ENCODE results near the gene ULBP1.
"Not testable (repeated sequence)": the region's sequence is repeated elsewhere in the genome, so short reads cannot be mapped to it uniquely, and the experiment has no call there.

Gene ULBP1

GRCh38 chr6:150015281-150016001 lies 51.7 kb downstream of the ULBP1 start:
- H3K27me3 ChIP-seq (ENCODE audit: insufficient read depth, low read length); H3K9me2 ChIP-seq (ENCODE audit: low read depth, low read length); H3K27ac ChIP-seq (ENCODE audit: low read depth, low read length, poor library complexity, severe bottlenecking); H3F3A ChIP-seq (ENCODE audit: insufficient read depth, low read length); H3K4me1 ChIP-seq (ENCODE audit: insufficient read depth, low read length, severe bottlenecking); H2AFZ ChIP-seq (ENCODE audit: low read length); H3K9me3 ChIP-seq (ENCODE audit: low read length); H3K79me2 ChIP-seq (ENCODE audit: insufficient read depth, low read length); H4K20me1 ChIP-seq (ENCODE audit: insufficient read depth, low read length); H3K36me3 ChIP-seq (ENCODE audit: insufficient read depth, low read length); H3K4me2 ChIP-seq (ENCODE audit: low read length); H3K4me3 ChIP-seq (ENCODE audit: low read depth, low read length, poor library complexity, severe bottlenecking); H3K9ac ChIP-seq (ENCODE audit: low read length): not testable (repeated sequence)

GRCh38 chr6:150016324-150017185 lies 52.8 kb downstream of the ULBP1 start:
- no peak overlapping the region for H3K4me2 ChIP-seq (ENCODE audit: low read length)
- H3K36me3 ChIP-seq (ENCODE audit: insufficient read depth, low read length): no peaks in the 10 kb centered on the region
- H3F3A ChIP-seq (ENCODE audit: insufficient read depth, low read length): no peaks in the 10 kb centered on the region
- no peaks in the 10 kb centered on the region for H4K20me1 ChIP-seq (ENCODE audit: insufficient read depth, low read length)
- H3K79me2 ChIP-seq (ENCODE audit: insufficient read depth, low read length): no peaks in the 10 kb centered on the region
- H2AFZ ChIP-seq (ENCODE audit: low read length): no peak overlapping the region
- no peak overlapping the region for H3K9ac ChIP-seq (ENCODE audit: low read length)
- H3K27me3 ChIP-seq (ENCODE audit: insufficient read depth, low read length): no peaks in the 10 kb centered on the region
- H3K9me2 ChIP-seq (ENCODE audit: low read depth, low read length): no peaks in the 10 kb centered on the region
- no peak overlapping the region for H3K4me3 ChIP-seq (ENCODE audit: low read depth, low read length, poor library complexity, severe bottlenecking)
- no peaks in the 10 kb centered on the region for H3K4me1 ChIP-seq (ENCODE audit: insufficient read depth, low read length, severe bottlenecking)
- TF ChIP-seq EZH2 (IDR thresholded peaks at IDR 0.05; ENCODE audit: borderline replicate concordance, low read length) (no peak), CTCF (IDR thresholded peaks at IDR 0.05; ENCODE audit: low read length) (peak; percentile 55)
- no peak overlapping the region for H3K27ac ChIP-seq (ENCODE audit: low read depth, low read length, poor library complexity, severe bottlenecking)
- H3K9me3 ChIP-seq (ENCODE audit: low read length): no peaks in the 10 kb centered on the region

DNA sequence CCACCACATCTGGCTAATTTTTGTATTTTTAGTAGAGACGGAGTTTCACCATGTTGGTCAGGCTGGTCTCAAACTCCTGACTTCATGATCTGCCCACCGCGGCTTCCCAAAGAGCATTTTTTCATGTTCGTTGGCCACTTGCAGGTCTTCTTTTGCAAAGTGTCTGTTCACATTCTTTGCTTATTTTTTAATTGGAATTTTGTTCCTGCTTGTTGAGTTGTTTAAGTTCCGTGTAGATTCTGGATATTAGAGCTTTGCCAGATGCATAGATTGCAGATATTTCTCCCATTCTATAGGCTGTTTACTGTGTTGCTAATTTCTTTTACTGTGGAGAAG lies 53.4 kb downstream of the ULBP1 start:
- H3K9ac ChIP-seq (ENCODE audit: low read length); H3K4me1 ChIP-seq (ENCODE audit: insufficient read depth, low read length, severe bottlenecking); H3K27ac ChIP-seq (ENCODE audit: low read depth, low read length, poor library complexity, severe bottlenecking); H3K4me3 ChIP-seq (ENCODE audit: low read depth, low read length, poor library complexity, severe bottlenecking); H3K79me2 ChIP-seq (ENCODE audit: insufficient read depth, low read length); H3K4me2 ChIP-seq (ENCODE audit: low read length); H3F3A ChIP-seq (ENCODE audit: insufficient read depth, low read length); H3K9me3 ChIP-seq (ENCODE audit: low read length); H3K9me2 ChIP-seq (ENCODE audit: low read depth, low read length); H2AFZ ChIP-seq (ENCODE audit: low read length); H4K20me1 ChIP-seq (ENCODE audit: insufficient read depth, low read length); H3K27me3 ChIP-seq (ENCODE audit: insufficient read depth, low read length); H3K36me3 ChIP-seq (ENCODE audit: insufficient read depth, low read length): not testable (repeated sequence)

DNA sequence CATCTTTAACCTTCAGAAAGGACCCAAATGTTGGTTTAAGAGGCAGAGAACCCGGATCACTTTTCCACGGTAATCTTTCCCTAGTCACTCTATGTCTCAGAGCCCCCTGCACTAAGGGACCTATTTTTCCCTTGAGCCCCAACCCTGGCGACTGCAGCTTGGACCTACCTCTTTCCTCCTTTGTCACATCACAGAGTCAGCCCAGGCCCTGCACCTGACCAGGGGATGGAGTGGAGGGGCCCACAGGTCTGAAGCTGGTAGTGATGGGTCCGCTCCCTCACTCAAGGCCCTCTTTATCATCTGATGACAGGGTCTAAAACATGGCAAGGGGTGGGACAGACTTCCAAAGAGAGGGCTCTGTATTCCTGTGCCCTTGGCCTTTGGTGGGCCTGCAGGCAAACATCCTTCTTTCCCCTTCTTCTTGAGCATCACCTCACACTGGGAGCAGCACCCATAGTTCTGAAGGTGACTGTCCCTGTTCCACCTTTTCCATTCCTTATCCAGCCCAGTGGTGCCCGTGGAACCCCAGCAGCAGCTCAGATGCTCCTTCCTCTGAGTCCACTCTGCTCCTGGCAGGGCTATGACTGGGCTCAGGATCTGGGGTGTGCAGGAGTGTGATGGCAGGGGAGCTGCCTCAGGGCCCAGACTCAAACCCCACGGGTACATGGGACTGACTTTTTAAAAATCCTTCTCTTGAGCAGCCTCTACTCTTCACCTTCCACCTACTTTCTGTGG lies 55.3 kb downstream of the ULBP1 start:
- TF ChIP-seq EZH2 (IDR thresholded peaks at IDR 0.05; ENCODE audit: borderline replicate concordance, low read length) (no peak), CTCF (IDR thresholded peaks at IDR 0.05; ENCODE audit: low read length) (no peak)
- no peak overlapping the region for H3K27ac ChIP-seq (ENCODE audit: low read depth, low read length, poor library complexity, severe bottlenecking)
- H3K9ac ChIP-seq (ENCODE audit: low read length): no peak overlapping the region
- H3K27me3 ChIP-seq (ENCODE audit: insufficient read depth, low read length): no peaks in the 10 kb centered on the region
- no peak overlapping the region for H2AFZ ChIP-seq (ENCODE audit: low read length)
- H3K4me1 ChIP-seq (ENCODE audit: insufficient read depth, low read length, severe bottlenecking): no peaks in the 10 kb centered on the region
- H3K79me2 ChIP-seq (ENCODE audit: insufficient read depth, low read length): no peaks in the 10 kb centered on the region
- no peak overlapping the region for H3K4me3 ChIP-seq (ENCODE audit: low read depth, low read length, poor library complexity, severe bottlenecking)
- H3K4me2 ChIP-seq (ENCODE audit: low read length): no peak overlapping the region
- H3K9me3 ChIP-seq (ENCODE audit: low read length): no peaks in the 10 kb centered on the region
- H4K20me1 ChIP-seq (ENCODE audit: insufficient read depth, low read length): no peaks in the 10 kb centered on the region
- no peaks in the 10 kb centered on the region for H3K9me2 ChIP-seq (ENCODE audit: low read depth, low read length)
- H3K36me3 ChIP-seq (ENCODE audit: insufficient read depth, low read length): no peaks in the 10 kb centered on the region
- no peaks in the 10 kb centered on the region for H3F3A ChIP-seq (ENCODE audit: insufficient read depth, low read length)

- H3K9me2 ChIP-seq (ENCODE audit: low read depth, low read length); H3K27ac ChIP-seq (ENCODE audit: low read depth, low read length, poor library complexity, severe bottlenecking); H3K27me3 ChIP-seq (ENCODE audit: insufficient read depth, low read length); H3K4me1 ChIP-seq (ENCODE audit: insufficient read depth, low read length, severe bottlenecking); H4K20me1 ChIP-seq (ENCODE audit: insufficient read depth, low read length); H3K79me2 ChIP-seq (ENCODE audit: insufficient read depth, low read length); H3F3A ChIP-seq (ENCODE audit: insufficient read depth, low read length); H3K36me3 ChIP-seq (ENCODE audit: insufficient read depth, low read length); H3K9ac ChIP-seq (ENCODE audit: low read length); H3K9me3 ChIP-seq (ENCODE audit: low read length); H2AFZ ChIP-seq (ENCODE audit: low read length); H3K4me3 ChIP-seq (ENCODE audit: low read depth, low read length, poor library complexity, severe bottlenecking); H3K4me2 ChIP-seq (ENCODE audit: low read length): not testable (repeated sequence)
These were observed 58.1 kb downstream of the ULBP1 start for GRCh38 chr6:150021870-150022269.

Data from OCI-LY1 (cell line).